Endothelial cell of umbilical vein (primary cell): ENCODE results near the gene PSAP. TPM values are rescaled to one million over a fixed set of nuclear protein-coding genes. Genes with fewer than 3 reads are reported as not detected.

Experiments
- BruUV-seq: library from RNA; stranded (reverse); fragments of 400-500 nt; replicated peaks from 2 replicates; lab custom pipeline; 2021; lab: Mats Ljungman, UMichigan
- CTCF ChIA-PET: fragments of 300-600, 350-600 bp; sonication (Branson Sonifier 250); formaldehyde crosslinking; loops from one replicate; lab custom pipeline; 2021; ENCODE audit warnings: antibody characterized with exemption, inconsistent platforms; lab: Charles Lee
- POLR2A ChIA-PET: fragments of 300-600, 350-600 bp; sonication (Branson Sonifier 250); formaldehyde crosslinking; loops from one replicate; lab custom pipeline; 2021; ENCODE audit warnings: antibody characterized with exemption, inconsistent platforms; lab: Charles Lee
- DNase-seq: peaks from one replicate; pipeline ENCODE4 v3.0.0-alpha.2; 2011; ENCODE audit warnings: low read depth, low spot score
- FAIRE-seq: peaks from 2 replicates; lab custom pipeline; 2011; peaks lifted over from hg19 to GRCh38; lab: Jason Lieb, UNC
- H2AFZ ChIP-seq: 2 replicates; pipeline ENCODE4 v1.6.0; 2012; ENCODE audit warnings: low read depth, low read length, control low read depth, inconsistent platforms
- H3K27ac ChIP-seq: 2 replicates; pipeline ENCODE4 v1.5.1; 2011; ENCODE audit warnings: low read depth, mild to moderate bottlenecking, control low read depth, low read length, moderate library complexity; ENCODE audit not compliant: insufficient read depth
- H3K27me3 ChIP-seq, 2 experiments: 2 replicates each; pipeline versions ENCODE4 v1.6.0 to v1.6.1; 2011; ENCODE audit warnings: low read length in 2 of 2, mixed read lengths in 1 of 2; ENCODE audit not compliant: control insufficient read depth in 2 of 2, insufficient read depth in 2 of 2
- H3K36me3 ChIP-seq, 2 experiments: 2 replicates in 1 of 2; 3 replicates in 1 of 2; pipeline ENCODE4 v1.5.1; 2011; ENCODE audit warnings: low read length in 2 of 2, mild to moderate bottlenecking in 1 of 2, moderate library complexity in 1 of 2; ENCODE audit not compliant: control insufficient read depth in 2 of 2, insufficient read depth in 2 of 2; ENCODE audit errors: extremely low read depth in 1 of 2
- H3K4me1 ChIP-seq: 3 replicates; pipeline ENCODE4 v1.5.1; 2011; ENCODE audit warnings: mild to moderate bottlenecking, low read length; ENCODE audit not compliant: control insufficient read depth, insufficient read depth; ENCODE audit errors: extremely low read depth
- H3K4me2 ChIP-seq: 2 replicates; pipeline ENCODE4 v1.6.1; 2011; ENCODE audit warnings: low read length, control low read depth, mixed read lengths; ENCODE audit not compliant: insufficient read depth
- H3K4me3 ChIP-seq, 3 experiments: fragments of 200-600 bp in 1 of 3; sonication (generic), shearing (Covaris generic) in 1 of 3; replicated peaks in 1 of 3; 2 replicates each; pipeline ENCODE4 v1.5.1; 2011 to 2016; ENCODE audit warnings: control low read depth in 3 of 3, low read length in 3 of 3, mild to moderate bottlenecking in 2 of 3, inconsistent platforms in 1 of 3, low read depth in 1 of 3, moderate library complexity in 1 of 3; ENCODE audit not compliant: insufficient read depth in 1 of 3
- H3K79me2 ChIP-seq: 2 replicates; pipeline ENCODE4 v1.6.0; 2012; ENCODE audit warnings: low read length, inconsistent platforms; ENCODE audit not compliant: control insufficient read depth, insufficient read depth
- H3K9ac ChIP-seq: replicated peaks from 2 replicates; pipeline ENCODE3; 2011; ENCODE audit warnings: low read length, control low read depth; ENCODE audit not compliant: insufficient read depth; ENCODE audit errors: extremely low read depth
- H3K9me1 ChIP-seq: replicated peaks from 3 replicates; pipeline ENCODE4 v1.6.0; 2011; ENCODE audit warnings: mild to moderate bottlenecking, low read length; ENCODE audit not compliant: control insufficient read depth, insufficient read depth; ENCODE audit errors: extremely low read depth
- H3K9me3 ChIP-seq: replicated peaks from 2 replicates; pipeline ENCODE4 v1.5.1; 2012; ENCODE audit warnings: low read length, inconsistent platforms; ENCODE audit not compliant: control insufficient read depth, insufficient read depth
- H4K20me1 ChIP-seq: replicated peaks from 2 replicates; pipeline ENCODE3; 2011; ENCODE audit warnings: mild to moderate bottlenecking, low read length; ENCODE audit not compliant: control insufficient read depth, insufficient read depth; ENCODE audit errors: extremely low read depth
- CTCF ChIP-seq, 2 donors: IDR thresholded peaks; 1 replicate in 1 of 2; 2 replicates in 1 of 2; pipeline ENCODE4 v1.5.1; 2011; ENCODE audit warnings: low read length in 2 of 2, mild to moderate bottlenecking in 2 of 2, moderate library complexity in 2 of 2, control low read depth in 1 of 2, inconsistent platforms in 1 of 2, low read depth in 1 of 2; ENCODE audit not compliant: insufficient read depth in 1 of 2; ENCODE audit errors: extremely low read depth in 1 of 2
- EZH2 ChIP-seq: IDR thresholded peaks from 2 replicates; pipeline ENCODE4 v1.6.1; 2012; ENCODE audit warnings: borderline replicate concordance, low read depth, mild to moderate bottlenecking, moderate library complexity, low read length, inconsistent platforms; ENCODE audit not compliant: severe bottlenecking
- FOS ChIP-seq: IDR thresholded peaks from 2 replicates; pipeline ENCODE4 v1.6.1; 2011; ENCODE audit warnings: mild to moderate bottlenecking, low read length, moderate library complexity, borderline replicate concordance; ENCODE audit not compliant: insufficient read depth
- GATA2 ChIP-seq: IDR thresholded peaks from 2 replicates; pipeline ENCODE4 v1.7.0; 2011; ENCODE audit warnings: low read depth, mild to moderate bottlenecking, moderate library complexity, mixed read lengths, low read length; ENCODE audit not compliant: insufficient read length, insufficient read depth
- JUN ChIP-seq: IDR thresholded peaks from 2 replicates; pipeline ENCODE4 v1.6.1; 2011; ENCODE audit warnings: borderline replicate concordance, low read depth; ENCODE audit not compliant: insufficient read length, insufficient read depth
- MAX ChIP-seq: IDR thresholded peaks from 2 replicates; pipeline ENCODE4 v1.6.1; 2011; ENCODE audit not compliant: insufficient read depth, insufficient read length
- MYC ChIP-seq: IDR thresholded peaks from one replicate; pipeline ENCODE4 v1.6.1; 2011; ENCODE audit warnings: mild to moderate bottlenecking, low read depth, low read length
- POLR2A ChIP-seq: IDR thresholded peaks from 2 replicates; pipeline ENCODE4 v1.6.1; 2012; ENCODE audit warnings: low read depth, mild to moderate bottlenecking, control low read depth, low read length
- POLR2AphosphoS5 ChIP-seq: IDR thresholded peaks from 2 replicates; pipeline ENCODE4 v1.6.1; 2012; ENCODE audit warnings: low read depth, mild to moderate bottlenecking, control low read depth, low read length, moderate library complexity; ENCODE audit not compliant: insufficient read depth
- dilution Hi-C: fragments of 300-500 bp; cut with MboI; formaldehyde crosslinking; loops from one replicate; pipeline ENCODE4 v1.15.0; 2019; ENCODE audit warnings: low sequenced_read_pairs; ENCODE audit not compliant: extremely low pct_ligation_motif_present
- intact Hi-C: fragments of 100-400 bp; cut with micrococcal nuclease; formaldehyde crosslinking; loops from one replicate; pipeline ENCODE4 v1.10.0; 2022
- polyA plus RNA-seq, 4 experiments: library from polyadenylated mRNA; depleted of rRNA in 3 of 4; stranded (reverse) in 3 of 4; unstranded in 1 of 4; fragments of >200 nt; gene quantifications; 2 replicates each; pipeline versions ENCODE4 v1.2.1 to v1.2.3, GENCODE V29; 2011 to 2012; ENCODE audit warnings: missing spikeins in 1 of 4
- total RNA-seq: library from RNA; stranded (reverse); gene quantifications from 2 replicates; pipeline ENCODE4 v1.2.3, GENCODE V29; 2021

PSAP gene
- total and polyA plus RNA-seq, 2 donors (not counting 3 experiments of a cell fraction or from before 2014, with no cell fraction given), result 644 to 1,476 TPM

GRCh38 chr10:71840177-71840957, 10.7 kb downstream of the PSAP start:
- ChIA-PET POLR2A (interaction anchor here (2.5 kb wide), 1 partner anchor 10 kb away, joined by 19 read pairs; the partner anchor contains the start of gene PSAP), CTCF (interaction anchor here (0.5 to 9.6 kb wide), 4 partner anchors 9 to 208 kb away, joined by 3 to 152 read pairs (median 4); no protein-coding TSS in a partner anchor)
- H3K9me3 ChIP-seq, result no peaks in the 10 kb centered on the region
- H3K27ac ChIP-seq, result no peak overlapping the region
- peaks cover 97% of the 10 kb centered on the region for H3K79me2 ChIP-seq
- no TSS peak for BruUV-seq
- peak; percentile 63 for DNase-seq
- dilution Hi-C loops, result no loop called here
- no peak overlapping the region for H3K4me2 ChIP-seq
- peaks cover 20% of the 10 kb centered on the region for H4K20me1 ChIP-seq
- no peak overlapping the region for H3K4me3 ChIP-seq
- H2AFZ ChIP-seq, result no peak overlapping the region
- FAIRE-seq, result peak; percentile 8
- H3K4me1 ChIP-seq, result peaks cover 23% of the 10 kb centered on the region
- TF ChIP-seq EZH2 (no peak), MAX (peak; percentile 14)
- H3K9ac ChIP-seq, result no peak overlapping the region
- no peaks in the 10 kb centered on the region for H3K27me3 ChIP-seq
- H3K36me3 ChIP-seq, result peaks cover 0 to 6% of the 10 kb centered on the region in 2 experiments
- intact Hi-C loops, result loop anchor here (1.0 kb wide), 1 partner anchor 56 kb away; no protein-coding TSS in a partner anchor
- H3K9me1 ChIP-seq, result no peaks in the 10 kb centered on the region

- DNase-seq (no peak), FAIRE-seq (no peak)
- Histone ChIP-seq H3K36me3 (peaks cover 0 to 10% of the 10 kb centered on the region in 2 experiments), H3K9ac (no peak overlapping the region), H3K4me3 (no peak overlapping the region), H4K20me1 (peaks cover 20% of the 10 kb centered on the region), H3K9me3 (no peaks in the 10 kb centered on the region), H3K4me2 (no peak overlapping the region), H3K27ac (no peak overlapping the region), H3K9me1 (no peaks in the 10 kb centered on the region), H3K27me3 (no peaks in the 10 kb centered on the region), H3K4me1 (peaks cover 23% of the 10 kb centered on the region), H2AFZ (no peak overlapping the region), H3K79me2 (peaks cover 94% of the 10 kb centered on the region)
- ChIA-PET POLR2A (interaction anchor here (2.5 kb wide), 1 partner anchor 11 kb away, joined by 19 read pairs; the partner anchor contains the start of gene PSAP), CTCF (interaction anchor here (1.2 to 9.6 kb wide), 3 partner anchors 9 to 58 kb away, joined by 3 to 152 read pairs (median 4); no protein-coding TSS in a partner anchor)
- dilution Hi-C loops, result no loop called here
- no peak for TF ChIP-seq MAX
- TF ChIP-seq POLR2A, result no peak
- TF ChIP-seq MYC, result no peak
- TF ChIP-seq CTCF (IDR thresholded peaks at IDR 0.05; ENCODE audit: extremely low read depth in 1 of 2, insufficient read depth in 1 of 2, low read depth in 1 of 2, low read length in 2 of 2), result no peak
- no peak for TF ChIP-seq EZH2
- TF ChIP-seq POLR2AphosphoS5, result no peak
- TF ChIP-seq GATA2, result no peak
- no peak for TF ChIP-seq JUN
- no peak for TF ChIP-seq FOS
- no TSS peak for BruUV-seq
- intact Hi-C loops, result no loop called here
These were observed 12.5 kb downstream of the PSAP start for GRCh38 chr10:71838264-71839211.
